ENCODE data around the gene RPA3.

RPA3 gene

DNA sequence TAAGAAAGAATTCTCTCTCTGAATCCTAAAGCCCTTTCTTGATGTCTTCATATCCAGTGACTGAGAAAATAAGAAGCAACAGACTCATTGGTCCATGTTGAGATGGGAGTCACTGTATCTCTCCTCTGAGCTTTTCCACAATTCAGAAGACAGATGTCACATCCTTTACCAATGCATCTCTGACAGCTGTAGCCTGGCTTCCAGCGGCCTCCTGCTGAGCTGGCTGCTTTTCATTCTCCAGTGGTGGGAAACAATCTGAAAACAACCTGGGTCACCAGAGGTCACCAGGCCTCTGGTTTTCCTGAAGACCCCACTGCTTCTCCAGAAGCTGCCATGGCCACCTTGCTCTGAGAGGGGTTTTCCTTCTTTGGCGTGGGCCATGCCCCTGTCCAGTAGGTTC is 18.3 kb upstream of the RPA3 start:
- in situ Hi-C loops (cut with MboI; ENCODE audit: low sequenced_read_pairs), result no loop called here

DNA sequence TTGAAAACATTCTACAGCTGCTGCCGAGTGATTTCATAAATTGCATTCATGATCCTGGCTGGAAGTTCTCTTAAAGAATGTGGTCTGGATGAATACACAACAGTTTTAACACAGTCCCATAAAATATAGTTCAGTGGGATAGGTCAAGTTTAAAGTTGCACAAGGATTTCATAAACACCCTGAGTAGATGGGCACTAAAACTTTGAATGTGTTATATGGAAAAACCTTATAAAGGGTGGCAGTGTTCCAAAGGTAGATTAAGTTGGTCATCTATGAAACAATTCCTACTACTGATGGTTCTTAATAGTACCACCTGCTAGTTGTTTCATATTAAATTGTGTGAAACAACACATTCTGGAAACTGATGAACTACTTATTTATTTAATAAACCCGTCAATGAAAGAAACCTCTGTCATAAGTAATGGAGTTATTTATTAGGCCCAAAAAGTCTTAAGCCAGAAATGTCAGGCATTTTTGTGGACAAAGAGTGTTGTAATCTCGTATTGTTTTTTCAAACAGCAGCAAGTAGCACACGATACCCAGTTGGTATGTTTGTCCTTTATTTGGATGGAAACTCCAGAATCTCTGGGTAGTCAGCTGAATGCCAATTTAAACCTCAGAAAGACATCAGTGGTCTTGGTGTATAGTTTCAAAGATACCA is 14.3 kb upstream of the RPA3 start:
- in situ Hi-C loops (cut with MboI; ENCODE audit: low sequenced_read_pairs), result no loop called here

DNA sequence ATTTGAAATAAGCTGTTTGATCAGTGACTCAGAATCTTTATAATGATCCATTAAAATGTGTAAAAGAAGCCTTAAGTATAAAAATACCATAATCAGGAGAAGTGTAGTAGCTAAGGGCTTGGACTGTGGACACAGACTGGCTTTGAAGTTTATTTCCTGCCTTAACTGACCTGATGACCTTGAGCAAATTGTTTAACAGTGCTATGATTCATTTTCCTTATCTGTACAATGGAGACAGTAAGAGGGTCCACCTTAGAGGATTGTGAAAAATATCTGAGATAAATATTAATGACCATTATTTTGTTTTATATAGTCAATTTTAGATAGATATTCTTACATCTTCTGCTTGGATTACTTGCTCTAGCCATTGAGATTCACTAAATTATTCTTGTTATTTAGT is 13.3 kb upstream of the RPA3 start:
- in situ Hi-C loops (cut with MboI; ENCODE audit: low sequenced_read_pairs), result no loop called here

DNA sequence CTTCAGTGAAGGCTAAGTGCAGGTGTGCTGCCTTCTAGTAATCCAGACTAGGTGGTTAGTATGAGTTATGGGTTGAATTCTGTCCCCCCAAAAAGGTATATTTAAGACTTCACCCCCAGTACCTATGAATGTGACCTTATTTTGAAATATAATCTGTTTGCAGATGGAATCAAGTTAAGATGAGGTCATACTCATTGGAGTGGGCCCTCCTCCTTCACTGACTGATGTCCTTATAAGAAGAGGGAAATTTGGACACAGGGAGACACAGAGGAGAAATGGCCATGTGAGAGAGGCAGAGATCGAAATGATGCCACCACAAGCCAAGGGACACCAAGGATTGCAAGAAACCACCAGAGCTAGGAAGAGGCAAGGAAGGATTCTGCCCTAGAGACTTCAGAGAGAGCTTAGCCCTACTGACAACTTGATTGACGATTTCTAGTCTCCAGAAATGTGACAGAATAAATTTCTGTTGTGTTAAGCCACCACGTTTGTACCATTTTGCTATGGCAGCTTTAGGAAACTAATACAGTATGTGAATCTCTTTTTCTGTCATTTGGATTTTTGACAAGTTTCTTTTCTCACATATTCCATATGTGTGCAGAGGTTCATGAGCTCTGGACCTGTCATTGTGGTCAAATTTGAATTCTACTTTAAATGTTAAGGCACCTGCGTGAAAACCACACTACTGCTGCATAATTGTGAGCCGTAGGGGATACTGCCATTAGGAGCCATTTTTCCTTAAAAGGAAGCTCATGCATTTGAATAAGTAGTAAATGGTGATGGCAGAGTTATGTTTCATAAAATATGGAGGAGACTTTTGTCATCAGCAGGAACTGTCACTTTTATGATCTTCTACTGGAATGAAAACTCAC is 2.6 kb upstream of the RPA3 start:
- in situ Hi-C loops (cut with MboI; ENCODE audit: low sequenced_read_pairs), result no loop called here

- in situ Hi-C loops (cut with MboI; ENCODE audit: low sequenced_read_pairs), result no loop called here
Observed at GRCh38 chr7:7720193-7720592, 1.8 kb upstream of the RPA3 start.

- in situ Hi-C loops (cut with MboI; ENCODE audit: low sequenced_read_pairs), result no loop called here
Observed at GRCh38 chr7:7719236-7719635, 829 bp upstream of the RPA3 start.

- in situ Hi-C loops (cut with MboI; ENCODE audit: low sequenced_read_pairs), result no loop called here
Observed at GRCh38 chr7:7713730-7714129, 4.7 kb downstream of the RPA3 start.

GRCh38 chr7:7710469-7710868 is 7.9 kb downstream of the RPA3 start:
- in situ Hi-C loops (cut with MboI; ENCODE audit: low sequenced_read_pairs), result no loop called here

- in situ Hi-C loops (cut with MboI; ENCODE audit: low sequenced_read_pairs), result no loop called here
Observed at GRCh38 chr7:7709291-7709690, 9.1 kb downstream of the RPA3 start.

DNA sequence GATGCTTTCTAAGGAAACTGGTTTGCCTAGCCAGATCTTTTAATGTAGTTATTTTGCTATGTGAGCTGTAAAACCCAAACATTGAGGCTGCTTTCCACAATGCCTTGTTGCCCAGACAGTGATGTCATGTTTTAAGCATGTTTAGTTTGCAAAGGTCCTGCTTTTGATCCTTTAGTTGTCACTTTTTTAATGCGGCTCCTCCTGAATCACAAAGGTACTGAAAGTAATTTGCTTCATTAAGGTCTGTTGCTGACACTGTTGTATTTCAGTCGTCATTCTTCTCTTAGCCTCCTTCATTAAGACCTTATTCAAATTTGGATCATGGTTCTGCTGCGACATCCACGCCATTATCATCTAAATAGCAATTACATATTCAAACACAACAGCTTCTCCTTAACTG is 10.6 kb downstream of the RPA3 start:
- in situ Hi-C loops (cut with MboI; ENCODE audit: low sequenced_read_pairs), result no loop called here

DNA sequence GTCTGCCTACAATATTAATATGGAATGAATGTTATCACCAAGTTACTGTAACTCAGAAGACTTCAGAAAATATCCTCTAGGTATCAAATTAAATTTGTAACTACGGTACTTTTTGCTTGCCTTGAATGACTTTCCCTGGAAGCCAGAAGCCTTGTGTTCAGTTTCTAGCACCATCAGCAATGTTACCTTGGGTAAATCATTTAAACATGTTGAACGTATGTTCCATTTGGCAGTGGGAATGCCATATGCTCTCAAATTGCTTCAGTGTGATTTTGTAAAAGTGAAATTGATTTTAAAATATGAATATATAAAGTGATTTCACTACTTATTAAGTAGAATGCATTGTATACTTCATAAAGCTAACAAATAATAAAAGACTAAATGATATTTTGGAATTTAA is 11.2 kb downstream of the RPA3 start:
- in situ Hi-C loops (cut with MboI; ENCODE audit: low sequenced_read_pairs), result no loop called here

DNA sequence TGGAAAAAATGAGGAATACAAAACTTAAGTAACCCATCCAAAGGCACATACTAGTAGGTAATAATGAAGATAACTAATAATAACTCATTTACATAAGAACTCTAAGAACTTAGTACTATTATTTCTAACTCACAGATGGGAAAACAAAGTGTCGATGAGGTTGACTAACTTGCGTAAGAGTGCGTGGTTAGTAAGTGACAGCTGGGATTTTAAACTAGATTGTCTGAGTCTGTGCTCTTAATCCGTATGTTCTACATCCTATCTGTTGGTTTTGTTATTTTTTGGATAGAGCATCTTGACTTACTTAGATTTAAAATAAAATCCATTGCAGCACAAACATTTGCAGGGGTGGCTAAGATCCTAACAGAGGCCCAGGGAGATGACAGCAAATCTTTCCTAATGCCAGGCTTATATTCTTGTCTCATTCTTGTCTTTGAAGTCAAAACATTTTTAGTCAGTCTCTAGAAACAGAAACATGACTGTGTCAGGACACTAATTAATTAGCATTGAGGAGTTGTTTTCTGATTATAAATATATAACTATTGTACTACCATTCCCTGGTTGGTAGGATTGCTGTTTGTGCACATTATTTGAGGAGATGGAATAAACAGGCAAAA is 11.7 kb downstream of the RPA3 start:
- in situ Hi-C loops (cut with MboI; ENCODE audit: low sequenced_read_pairs), result no loop called here

- in situ Hi-C loops (cut with MboI; ENCODE audit: low sequenced_read_pairs), result no loop called here
Observed at GRCh38 chr7:7706101-7706511, 12.3 kb downstream of the RPA3 start.

DNA sequence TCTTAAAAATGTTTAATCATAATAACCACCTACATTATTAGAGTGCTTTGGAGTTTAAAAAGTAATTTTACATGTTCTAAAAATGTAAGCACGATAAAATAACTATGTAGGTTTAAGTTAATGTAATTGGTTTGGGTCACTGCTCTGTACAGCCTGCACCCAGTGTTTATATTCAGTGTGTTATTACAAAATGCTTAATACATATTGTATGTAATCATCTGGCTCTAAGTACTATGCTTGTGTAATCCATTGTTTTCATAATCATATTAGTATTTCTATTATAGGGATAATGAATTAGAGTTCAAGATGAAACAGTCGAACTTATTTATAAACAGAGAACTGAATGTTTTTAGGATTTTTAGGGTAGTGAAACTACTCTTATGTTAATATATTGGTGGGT is 13.1 kb downstream of the RPA3 start:
- in situ Hi-C loops (cut with MboI; ENCODE audit: low sequenced_read_pairs), result no loop called here

DNA sequence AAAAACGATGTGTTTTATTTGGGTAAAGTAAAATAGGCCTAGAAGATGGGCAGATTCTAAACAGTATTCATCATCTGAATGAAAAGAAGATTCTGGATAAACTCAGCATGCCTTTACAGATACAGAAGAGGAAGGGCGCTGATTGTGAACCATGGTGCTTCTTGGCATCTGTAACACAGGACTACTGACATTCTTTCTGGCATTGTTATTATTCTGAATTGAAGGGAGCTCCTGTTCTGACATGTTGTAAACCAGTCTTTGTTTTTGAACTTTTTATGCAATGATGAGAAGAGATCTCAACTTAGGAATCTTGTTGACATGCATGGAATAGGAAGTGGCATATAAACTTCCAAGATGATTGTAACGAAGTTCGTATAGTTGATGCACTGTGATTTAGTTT is 13.5 kb downstream of the RPA3 start:
- in situ Hi-C loops (cut with MboI; ENCODE audit: low sequenced_read_pairs), result no loop called here

- in situ Hi-C loops (cut with MboI; ENCODE audit: low sequenced_read_pairs), result no loop called here
Observed at GRCh38 chr7:7703427-7703826, 15.0 kb downstream of the RPA3 start.

DNA sequence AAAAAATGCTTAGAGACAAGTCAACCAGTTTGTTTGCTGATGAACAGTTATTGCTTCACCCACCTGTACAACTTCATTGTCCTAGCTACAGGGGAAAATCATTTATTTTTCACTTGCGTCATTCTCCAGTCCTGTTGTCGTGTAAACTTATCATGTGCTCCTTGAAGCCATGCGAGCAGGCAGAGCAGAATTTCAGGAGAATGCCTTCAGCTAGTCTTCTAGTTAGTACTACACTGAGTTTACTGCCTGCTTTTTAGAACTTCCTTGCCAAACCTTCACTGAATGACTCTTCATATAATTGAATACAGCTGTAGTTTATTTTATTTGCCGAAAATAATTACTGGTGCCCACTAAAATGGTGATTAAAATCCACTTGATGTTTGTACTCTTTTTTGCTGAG is 15.6 kb downstream of the RPA3 start:
- in situ Hi-C loops (cut with MboI; ENCODE audit: low sequenced_read_pairs), result no loop called here

DNA sequence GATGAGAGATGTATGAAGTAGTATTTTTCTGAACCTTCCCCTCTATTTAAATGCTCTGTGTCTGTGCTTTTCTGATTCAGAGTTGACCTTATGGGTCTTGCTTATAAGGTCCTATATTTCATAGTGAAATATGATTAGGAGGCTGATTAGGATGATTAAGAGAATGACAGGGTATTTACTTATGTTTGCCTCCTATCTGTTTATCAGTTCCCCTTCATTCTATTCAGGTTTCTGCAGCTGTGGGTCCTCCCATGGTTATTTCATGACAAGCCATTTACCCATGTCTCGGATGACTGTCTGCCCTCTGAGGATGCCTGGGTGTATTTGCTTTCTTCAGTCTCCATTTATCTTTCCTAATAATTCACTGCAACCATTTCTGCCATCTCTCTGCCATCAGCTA is 16.9 kb downstream of the RPA3 start:
- in situ Hi-C loops (cut with MboI; ENCODE audit: low sequenced_read_pairs), result no loop called here

DNA sequence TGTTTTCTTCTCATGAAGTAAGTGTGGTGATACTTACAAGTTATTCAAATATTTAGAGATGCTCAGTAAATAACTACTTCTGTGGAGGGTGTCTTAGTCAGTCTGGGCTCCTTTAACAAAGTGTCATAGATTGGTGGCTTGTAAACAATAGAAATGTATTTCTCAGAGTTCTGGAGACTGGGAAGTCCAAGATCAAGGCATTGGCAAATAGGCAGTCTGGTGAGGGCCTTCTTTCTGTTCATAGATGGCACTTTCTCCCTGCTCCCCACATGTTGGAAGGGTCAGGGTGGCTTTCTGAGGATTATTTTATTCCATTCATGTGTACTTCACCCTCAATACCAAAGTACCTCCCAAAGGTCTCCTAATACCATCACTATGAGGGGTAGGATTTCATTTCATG is 18.4 kb downstream of the RPA3 start:
- in situ Hi-C loops (cut with MboI; ENCODE audit: low sequenced_read_pairs), result no loop called here

DNA sequence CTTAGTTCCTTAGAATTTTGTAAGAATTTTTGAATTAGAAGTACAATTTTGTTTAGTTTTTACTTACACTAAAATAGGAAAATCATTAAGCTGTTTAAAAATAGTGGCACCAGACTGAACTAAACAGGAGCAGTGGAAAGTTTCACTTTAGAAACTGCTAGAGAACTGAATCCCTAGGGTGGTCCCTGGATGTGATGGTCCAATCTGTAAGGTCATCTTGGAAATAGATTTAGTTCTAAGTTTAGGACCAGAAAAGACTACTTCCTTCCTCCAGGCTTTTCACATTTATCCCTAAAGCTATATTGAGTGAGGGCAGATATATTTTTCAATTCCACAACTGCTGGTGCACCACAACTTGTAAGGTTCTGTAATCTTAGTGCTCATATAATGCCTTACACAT is 19.0 kb downstream of the RPA3 start:
- in situ Hi-C loops (cut with MboI; ENCODE audit: low sequenced_read_pairs), result no loop called here

DNA sequence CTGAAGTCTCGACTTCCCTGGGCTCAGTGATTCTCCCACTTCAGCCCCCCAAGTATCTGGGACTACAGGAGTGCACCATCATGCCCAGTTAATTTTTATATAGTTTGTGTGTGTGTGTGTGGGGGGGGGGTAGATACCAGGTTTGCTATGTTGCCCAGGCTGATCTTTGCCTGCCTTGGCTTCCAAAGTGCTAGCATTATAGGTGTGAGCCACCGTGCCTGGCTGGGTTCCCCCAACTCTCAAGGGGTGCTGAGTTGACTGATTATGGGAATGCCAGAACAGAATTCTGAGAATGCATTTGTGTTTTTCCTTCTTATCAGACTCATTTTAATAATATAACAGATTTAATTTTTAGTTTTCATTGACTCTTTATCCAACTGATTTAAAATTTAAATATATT is 19.5 kb downstream of the RPA3 start:
- in situ Hi-C loops (cut with MboI; ENCODE audit: low sequenced_read_pairs), result no loop called here

DNA sequence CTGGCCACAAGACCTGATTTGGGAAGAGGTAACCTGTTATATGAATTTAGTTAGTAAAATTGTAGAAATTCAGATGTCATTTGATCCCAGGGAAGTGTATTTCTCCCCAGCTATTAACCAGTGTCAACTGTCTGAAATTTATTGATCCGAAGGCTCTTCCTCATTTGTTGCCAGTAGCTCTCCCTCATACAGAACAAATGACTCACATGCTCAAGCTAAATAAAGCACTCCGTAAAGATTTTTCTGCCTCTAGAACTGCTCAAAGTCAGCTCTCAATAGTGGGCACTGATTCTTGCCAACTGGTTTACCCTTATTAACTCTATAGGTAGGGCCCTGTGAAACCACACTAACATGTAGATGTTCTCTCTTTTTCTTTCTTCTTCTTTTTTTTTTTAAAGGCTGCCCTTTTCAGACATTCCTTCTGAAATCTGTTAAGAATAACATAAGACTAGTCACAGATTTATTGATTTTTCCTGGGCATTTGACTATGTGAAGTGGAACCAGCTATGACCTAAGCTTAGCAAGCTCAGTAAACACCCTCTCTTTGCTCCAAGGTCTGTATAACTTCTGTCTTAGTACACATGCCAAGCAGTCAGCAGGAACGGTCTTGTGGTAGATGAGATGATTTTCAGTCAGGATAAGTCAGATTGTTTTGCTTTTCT is 21.8 kb downstream of the RPA3 start:
- in situ Hi-C loops (cut with MboI; ENCODE audit: low sequenced_read_pairs), result no loop called here

Measured in HL-60/S4 treated with retinoic acid at 250 ng/mL for 4 days and 3 days (cell line).